ENCODE data around the gene DTX4. TPM values are rescaled to one million over a fixed set of nuclear protein-coding genes. Genes with fewer than 3 reads are reported as not detected.

The DTX4 gene
- total RNA-seq, 2 experiments from 2014 or later, result 0.12 to 0.28 TPM

DNA sequence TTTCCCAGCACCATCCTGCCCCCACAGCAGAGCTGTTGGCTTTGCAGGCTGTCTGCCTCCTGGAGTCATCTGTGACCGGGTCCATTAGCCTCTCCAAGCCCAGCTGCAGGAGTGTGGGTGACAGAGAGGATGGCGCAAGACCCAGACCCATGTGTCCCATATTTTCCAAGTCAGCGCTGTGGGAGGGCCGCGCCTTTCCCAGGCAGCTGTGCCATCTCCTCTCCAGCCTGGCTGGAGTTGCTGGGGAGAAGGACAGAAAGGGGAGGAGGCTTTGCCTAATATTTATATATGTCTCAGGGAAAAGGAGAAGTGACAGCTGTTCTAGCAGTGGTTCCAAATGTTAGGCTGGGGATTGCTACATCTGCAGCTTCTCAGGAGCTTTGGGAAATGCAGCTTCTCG is 15.7 kb downstream of the DTX4 start:
- ATAC-seq (no peak), DNase-seq (no peak)
- Mint-ChIP-seq H3K9me3 (ENCODE audit: low read depth) (no peaks in the 10 kb centered on the region), H3K4me3 (no peak overlapping the region), H3K4me1 (peaks cover 4% of the 10 kb centered on the region), H3K27ac (no peak overlapping the region), H3K27me3 (peaks cover 5% of the 10 kb centered on the region), H3K36me3 (no peaks in the 10 kb centered on the region)
- CTCF ChIA-PET, result interaction anchor here (1.0 to 4.5 kb wide), 7 partner anchors 9 to 106 kb away, joined by 3 to 57 read pairs (median 10); partner anchors contain the start of gene DTX4

DNA sequence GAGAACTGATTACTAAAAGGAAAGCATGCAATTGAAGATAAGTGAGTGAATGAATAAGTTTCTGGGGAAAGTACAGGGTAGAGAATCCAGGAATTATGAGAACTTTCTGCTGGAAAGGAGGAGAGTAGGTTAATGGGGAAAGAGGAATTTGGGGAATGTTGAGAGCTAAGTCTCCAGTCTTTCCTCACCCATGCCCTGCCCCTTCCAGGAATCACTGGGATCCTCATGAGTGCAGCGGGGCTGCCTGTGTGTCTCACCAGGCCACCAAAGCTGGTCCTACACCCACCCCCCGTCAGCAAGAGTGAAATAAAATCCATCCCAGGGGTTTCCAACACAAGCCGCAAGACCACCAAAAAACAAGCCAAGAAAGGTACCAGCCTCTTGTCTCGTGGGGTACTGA is 17.0 kb downstream of the DTX4 start:
- H3K36me3 Mint-ChIP-seq, result no peaks in the 10 kb centered on the region
- H3K27ac Mint-ChIP-seq, result no peak overlapping the region
- peaks cover 7% of the 10 kb centered on the region for H3K27me3 Mint-ChIP-seq
- DNase-seq (no peak), ATAC-seq (no peak)
- H3K4me3 Mint-ChIP-seq, result no peak overlapping the region
- H3K9me3 Mint-ChIP-seq (ENCODE audit: low read depth), result no peaks in the 10 kb centered on the region
- H3K4me1 Mint-ChIP-seq, result peaks cover 4% of the 10 kb centered on the region
- CTCF ChIA-PET, result interaction anchor here (2.3 to 4.5 kb wide), 2 partner anchors 17 to 31 kb away, joined by 7 to 57 read pairs; partner anchors contain the start of gene DTX4

DNA sequence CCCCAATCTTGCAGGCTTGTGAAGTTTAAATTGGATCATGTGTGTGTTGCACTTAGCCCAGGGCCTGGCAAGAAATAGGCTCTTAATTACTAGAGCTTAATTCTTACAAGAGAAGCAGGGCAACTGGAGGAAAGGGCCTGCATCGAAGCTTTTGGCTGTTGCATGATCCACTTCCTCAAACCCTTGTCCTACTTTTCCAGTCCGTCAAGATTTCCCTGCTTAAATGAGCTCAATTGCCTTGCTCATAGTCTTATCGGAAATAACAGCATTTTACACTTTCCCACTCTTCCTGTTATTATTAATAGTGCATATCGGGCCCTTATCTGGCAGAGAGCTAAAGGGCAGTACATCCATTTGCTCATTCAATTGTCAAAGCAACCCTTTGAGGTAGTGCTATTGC is 18.1 kb downstream of the DTX4 start:
- ATAC-seq (no peak), DNase-seq (no peak)
- H3K4me3 Mint-ChIP-seq, result no peak overlapping the region
- H3K27ac Mint-ChIP-seq, result no peak overlapping the region
- no peaks in the 10 kb centered on the region for H3K9me3 Mint-ChIP-seq (ENCODE audit: low read depth)
- peaks cover 4% of the 10 kb centered on the region for H3K4me1 Mint-ChIP-seq
- CTCF ChIA-PET, result interaction anchor here (1.1 to 2.3 kb wide), 4 partner anchors 11 to 32 kb away, joined by 3 to 10 read pairs (median 6); partner anchors contain the start of gene DTX4
- no peaks in the 10 kb centered on the region for H3K36me3 Mint-ChIP-seq
- peaks cover 7% of the 10 kb centered on the region for H3K27me3 Mint-ChIP-seq

DNA sequence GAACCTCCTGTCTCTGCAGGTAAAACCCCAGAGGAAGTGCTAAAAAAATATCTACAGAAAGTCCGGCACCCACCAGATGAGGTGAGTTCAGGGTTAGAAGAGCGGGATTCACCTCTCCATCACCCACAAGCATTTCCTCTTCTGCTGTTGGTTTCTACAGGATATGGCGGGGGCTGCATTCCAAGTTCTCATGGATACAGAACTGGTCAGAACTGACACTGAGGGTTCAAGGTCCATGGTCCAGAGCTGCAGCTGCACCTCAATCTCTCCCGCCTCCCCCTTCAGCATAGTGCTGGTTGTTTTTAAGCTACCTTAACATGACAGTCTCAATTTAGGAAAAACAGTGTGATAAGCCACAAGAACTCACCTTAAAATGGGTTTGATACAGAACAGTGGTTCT is 19.2 kb downstream of the DTX4 start:
- Mint-ChIP-seq H3K4me3 (no peak overlapping the region), H3K27me3 (peaks cover 7% of the 10 kb centered on the region), H3K27ac (no peak overlapping the region), H3K9me3 (ENCODE audit: low read depth) (no peaks in the 10 kb centered on the region), H3K4me1 (peaks cover 4% of the 10 kb centered on the region), H3K36me3 (no peaks in the 10 kb centered on the region)
- ATAC-seq (no peak), DNase-seq (no peak)
- CTCF ChIA-PET, result no interaction called here

DNA sequence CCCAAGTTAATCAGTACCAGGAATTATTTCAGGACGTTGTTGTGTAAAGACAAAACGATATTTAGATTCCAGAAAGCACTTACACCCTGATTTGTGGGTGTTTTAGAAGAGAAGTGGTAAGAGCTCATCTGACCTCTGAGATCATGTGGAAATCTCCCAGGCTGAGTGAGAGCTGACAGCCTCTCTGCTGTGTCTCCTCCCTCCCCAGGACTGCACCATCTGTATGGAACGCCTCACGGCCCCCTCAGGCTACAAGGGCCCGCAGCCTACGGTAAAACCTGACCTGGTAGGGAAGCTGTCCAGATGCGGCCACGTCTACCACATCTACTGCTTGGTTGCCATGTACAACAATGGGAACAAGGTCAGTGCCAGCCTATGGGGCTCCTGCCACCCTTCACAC is 20.0 kb downstream of the DTX4 start:
- H3K4me3 Mint-ChIP-seq, result no peak overlapping the region
- no peak overlapping the region for H3K27ac Mint-ChIP-seq
- H3K27me3 Mint-ChIP-seq, result peaks cover 7% of the 10 kb centered on the region
- H3K9me3 Mint-ChIP-seq (ENCODE audit: low read depth), result no peaks in the 10 kb centered on the region
- H3K36me3 Mint-ChIP-seq, result no peaks in the 10 kb centered on the region
- CTCF ChIA-PET, result interaction anchor here (1.1 to 2.0 kb wide), 2 partner anchors 14 to 20 kb away, joined by 3 to 5 read pairs; partner anchors contain the start of gene DTX4
- DNase-seq, result no peak
- peaks cover 4% of the 10 kb centered on the region for H3K4me1 Mint-ChIP-seq
- no peak for ATAC-seq

DNA sequence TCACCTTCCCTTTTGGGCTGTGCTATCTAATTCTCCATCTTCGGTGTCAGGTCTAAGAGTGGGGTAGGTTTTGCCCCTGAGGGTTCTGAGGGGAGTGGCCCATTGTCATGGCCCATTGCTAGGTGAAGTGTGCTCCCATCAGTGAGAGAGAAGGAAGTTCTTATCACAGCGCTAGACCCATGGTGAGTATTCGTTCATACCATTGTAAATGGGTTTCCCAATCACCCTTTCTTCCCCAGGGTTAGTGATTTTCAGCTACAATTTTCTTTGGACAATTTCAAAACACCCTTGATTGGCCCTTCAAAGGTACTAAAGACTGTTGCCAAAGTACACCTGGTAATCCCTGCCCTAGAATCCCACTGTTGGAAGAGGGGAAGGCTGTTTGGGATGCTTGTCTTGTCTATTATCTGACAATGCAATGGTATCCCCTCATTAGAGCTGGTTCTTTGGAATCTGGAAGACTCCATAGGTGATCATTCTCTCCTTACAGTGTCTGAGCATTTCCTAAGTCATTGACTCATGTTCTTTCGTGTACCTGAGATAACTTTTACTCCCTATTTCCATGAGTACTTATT is 20.6 kb downstream of the DTX4 start:
- H3K4me1 Mint-ChIP-seq, result peaks cover 4% of the 10 kb centered on the region
- no peaks in the 10 kb centered on the region for H3K9me3 Mint-ChIP-seq (ENCODE audit: low read depth)
- no peak overlapping the region for H3K4me3 Mint-ChIP-seq
- no peak for DNase-seq
- CTCF ChIA-PET, result interaction anchor here (1.1 to 2.0 kb wide), 2 partner anchors 14 to 21 kb away, joined by 3 to 5 read pairs; partner anchors contain the start of gene DTX4
- no peak overlapping the region for H3K27ac Mint-ChIP-seq
- no peaks in the 10 kb centered on the region for H3K36me3 Mint-ChIP-seq
- no peak for ATAC-seq
- peaks cover 7% of the 10 kb centered on the region for H3K27me3 Mint-ChIP-seq

DNA sequence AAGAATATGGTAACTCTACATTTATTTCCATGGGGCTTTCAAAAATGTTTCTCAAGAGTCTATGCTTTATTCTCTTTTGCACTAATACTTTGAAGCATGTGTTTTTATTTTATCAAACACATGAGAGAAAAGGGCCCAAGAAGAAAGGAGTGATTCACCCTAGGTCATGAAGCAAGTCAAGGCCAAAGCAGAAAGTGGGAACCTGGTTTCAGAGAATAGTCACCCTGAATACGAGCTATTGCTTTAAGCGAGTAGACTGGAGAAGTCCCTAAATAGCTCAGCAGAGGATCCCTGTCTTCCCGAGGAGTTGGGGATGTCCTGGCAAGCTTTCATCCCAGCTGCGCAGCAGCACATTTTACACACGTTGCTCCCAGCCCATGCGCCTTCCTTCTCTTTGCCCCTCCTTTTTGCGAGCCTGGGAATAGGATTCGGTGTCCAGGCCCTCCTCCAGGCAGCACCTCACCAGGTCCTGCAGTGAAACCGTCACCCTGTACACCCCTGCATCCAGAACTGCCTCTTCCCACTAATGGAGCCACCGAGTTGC is 21.7 kb downstream of the DTX4 start:
- H3K27ac Mint-ChIP-seq, result no peak overlapping the region
- no peak for DNase-seq
- H3K4me1 Mint-ChIP-seq, result peaks cover 4% of the 10 kb centered on the region
- no peak overlapping the region for H3K4me3 Mint-ChIP-seq
- no peaks in the 10 kb centered on the region for H3K9me3 Mint-ChIP-seq (ENCODE audit: low read depth)
- no peaks in the 10 kb centered on the region for H3K36me3 Mint-ChIP-seq
- ATAC-seq, result no peak
- CTCF ChIA-PET, result interaction anchor here (2.0 kb wide), 1 partner anchor 22 kb away, joined by 5 read pairs; the partner anchor contains the start of gene DTX4
- H3K27me3 Mint-ChIP-seq, result peaks cover 6% of the 10 kb centered on the region

DNA sequence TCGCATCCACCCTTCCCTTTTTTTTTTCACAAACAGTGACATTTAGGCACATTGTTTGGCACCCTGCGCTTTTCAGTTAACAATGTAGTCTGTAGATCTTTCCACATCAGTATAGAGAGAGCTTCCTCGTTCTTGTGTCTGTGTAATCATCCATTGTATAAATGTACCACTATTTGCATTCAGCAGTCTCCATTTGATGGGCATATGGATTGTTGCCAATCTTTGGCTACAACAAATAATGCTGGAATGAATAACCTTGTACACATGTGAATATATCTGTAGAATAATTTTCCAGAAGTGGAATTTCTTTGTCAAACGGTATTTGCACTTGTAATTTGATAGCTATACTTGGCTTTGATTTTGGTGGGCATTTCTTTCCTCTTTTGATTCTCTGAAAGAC is 23.7 kb downstream of the DTX4 start:
- Mint-ChIP-seq H3K36me3 (no peaks in the 10 kb centered on the region), H3K27me3 (peaks cover 5% of the 10 kb centered on the region), H3K4me3 (no peak overlapping the region), H3K27ac (no peak overlapping the region), H3K4me1 (peaks cover 9% of the 10 kb centered on the region), H3K9me3 (ENCODE audit: low read depth) (no peaks in the 10 kb centered on the region)
- no peak for DNase-seq
- CTCF ChIA-PET, result interaction anchor here (0.8 to 1.8 kb wide), 3 partner anchors 10 to 24 kb away, joined by 3 to 6 read pairs (median 3); partner anchors contain the start of gene DTX4
- ATAC-seq, result no peak

DNA sequence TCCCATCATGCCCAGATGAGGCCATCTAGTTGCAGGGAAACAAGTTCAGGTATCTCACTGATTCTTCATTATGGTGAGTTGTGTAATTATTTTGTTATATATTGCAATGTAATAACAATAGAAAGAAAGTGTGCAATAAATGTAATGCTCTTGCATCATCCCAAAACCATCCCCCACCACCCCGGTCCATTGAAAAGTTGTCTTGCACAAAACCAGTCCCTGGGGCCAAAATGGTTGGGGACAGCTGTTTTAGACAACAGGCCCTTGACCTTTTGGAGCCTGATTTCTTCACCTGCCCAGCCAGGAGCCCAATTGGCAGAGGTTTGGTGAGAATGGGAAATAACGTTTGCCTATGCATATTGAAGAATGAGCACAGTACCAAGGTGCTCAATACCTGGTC is 24.8 kb downstream of the DTX4 start:
- CTCF ChIA-PET, result interaction anchor here (1.8 kb wide), 1 partner anchor 11 kb away, joined by 6 read pairs; no protein-coding TSS in a partner anchor

DNA sequence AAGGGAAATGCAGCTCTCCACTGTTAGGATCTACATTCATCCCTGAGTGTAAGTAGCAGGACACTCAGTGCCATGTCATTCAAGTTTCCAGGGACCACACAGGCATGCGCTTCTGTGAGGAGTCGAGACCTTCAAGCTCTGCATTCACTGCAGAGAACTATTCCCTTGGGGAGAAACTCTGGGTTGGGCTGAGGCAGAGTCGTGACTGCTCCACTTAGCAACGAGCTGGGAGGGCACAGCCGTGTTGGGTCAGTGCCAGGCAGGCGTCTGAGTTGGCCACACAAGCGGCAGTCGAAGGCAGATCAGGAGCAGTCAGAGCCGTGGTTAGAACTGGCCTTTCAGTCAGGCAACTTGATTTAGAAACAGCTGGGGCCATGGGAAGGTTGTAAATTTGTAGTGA is 26.1 kb downstream of the DTX4 start:
- DNase-seq (no peak), ATAC-seq (no peak)
- H3K36me3 Mint-ChIP-seq, result no peaks in the 10 kb centered on the region
- H3K4me3 Mint-ChIP-seq, result no peak overlapping the region
- no peak overlapping the region for H3K27ac Mint-ChIP-seq
- H3K27me3 Mint-ChIP-seq, result peaks cover under 1% of the 10 kb centered on the region
- CTCF ChIA-PET, result interaction anchor here (2.1 kb wide), 1 partner anchor 11 kb away, joined by 10 read pairs; no protein-coding TSS in a partner anchor
- no peaks in the 10 kb centered on the region for H3K9me3 Mint-ChIP-seq (ENCODE audit: low read depth)
- peaks cover 5% of the 10 kb centered on the region for H3K4me1 Mint-ChIP-seq

More for the DNA sequence above, 24.8 kb downstream of the DTX4 start:
- H3K27ac Mint-ChIP-seq, result no peak overlapping the region
- no peak overlapping the region for H3K4me3 Mint-ChIP-seq
- H3K9me3 Mint-ChIP-seq (ENCODE audit: low read depth), result no peaks in the 10 kb centered on the region
- peaks cover 3% of the 10 kb centered on the region for H3K27me3 Mint-ChIP-seq
- H3K36me3 Mint-ChIP-seq, result no peaks in the 10 kb centered on the region
- DNase-seq (no peak), ATAC-seq (no peak)
- peaks cover 5% of the 10 kb centered on the region for H3K4me1 Mint-ChIP-seq

DNA sequence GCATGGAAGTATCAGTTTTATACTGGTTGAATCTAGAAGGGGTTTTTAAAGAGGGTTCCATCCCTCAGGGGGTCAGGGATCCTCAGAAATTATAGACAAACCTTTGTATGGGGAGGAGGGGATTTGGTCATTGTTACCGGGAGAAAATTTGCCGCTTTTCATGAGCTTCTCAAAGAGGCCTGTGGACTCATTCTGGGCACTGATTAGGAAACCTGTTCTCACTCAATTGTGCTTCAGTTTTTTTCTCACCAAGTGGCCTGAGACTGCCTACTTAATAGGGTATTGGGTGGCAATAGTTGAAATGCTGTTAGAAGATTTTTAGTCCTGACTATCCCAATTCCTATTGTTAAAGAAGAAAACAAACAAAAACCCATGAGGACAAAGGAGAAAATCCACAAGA is 26.8 kb downstream of the DTX4 start:
- H3K27me3 Mint-ChIP-seq, result no peaks in the 10 kb centered on the region

DNA sequence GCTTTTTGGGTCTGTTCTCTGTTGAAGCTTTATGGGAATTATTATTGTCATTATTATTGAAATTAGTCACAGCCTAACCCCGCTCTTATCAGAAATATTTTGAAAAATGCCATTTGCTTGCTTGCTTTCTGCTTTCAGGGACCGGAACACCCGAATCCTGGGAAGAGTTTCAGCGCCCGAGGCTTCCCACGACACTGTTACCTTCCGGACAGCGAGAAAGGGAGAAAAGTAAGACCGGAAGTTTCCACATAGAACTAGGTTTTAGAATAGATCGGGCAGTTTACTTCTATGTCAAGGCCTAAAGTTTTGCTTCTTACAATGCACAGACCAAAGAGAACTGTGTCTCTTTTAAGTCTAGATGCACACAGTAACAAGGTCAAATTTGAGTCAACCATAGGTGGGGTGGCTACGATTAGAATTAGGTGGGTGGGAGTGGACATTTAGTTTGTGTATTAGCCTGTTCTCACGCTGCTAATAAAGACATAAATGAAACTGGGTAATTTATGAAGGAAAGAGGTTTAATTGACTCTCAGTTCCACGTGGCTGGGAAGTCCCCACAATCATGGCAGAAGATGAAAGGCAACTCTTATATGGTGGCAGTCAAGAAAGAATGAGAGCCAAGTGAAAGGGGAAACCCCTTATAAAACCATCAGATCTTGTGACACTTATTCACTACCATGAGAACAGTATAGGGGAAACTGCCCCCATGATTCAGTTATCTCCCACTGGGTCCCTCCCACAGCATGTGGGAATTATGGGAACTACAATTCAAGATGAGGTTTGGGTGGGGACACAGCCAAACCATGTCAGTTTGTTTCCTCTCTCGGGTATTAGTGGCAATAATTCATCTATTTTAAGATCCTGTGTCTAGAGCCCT is 27.9 kb downstream of the DTX4 start:
- DNase-seq (no peak), ATAC-seq (no peak)
- no peaks in the 10 kb centered on the region for H3K9me3 Mint-ChIP-seq (ENCODE audit: low read depth)
- no peaks in the 10 kb centered on the region for H3K27me3 Mint-ChIP-seq
- peaks cover 5% of the 10 kb centered on the region for H3K4me1 Mint-ChIP-seq
- H3K36me3 Mint-ChIP-seq, result no peaks in the 10 kb centered on the region
- H3K4me3 Mint-ChIP-seq, result no peak overlapping the region
- no peak overlapping the region for H3K27ac Mint-ChIP-seq
- CTCF ChIA-PET, result interaction anchor here (1.3 to 5.6 kb wide), 5 partner anchors 13 to 29 kb away, joined by 3 to 35 read pairs (median 10); partner anchors contain the start of gene DTX4

More for the DNA sequence above, 26.8 kb downstream of the DTX4 start:
- no peak for ATAC-seq
- CTCF ChIA-PET, result interaction anchor here (1.3 to 2.1 kb wide), 3 partner anchors 12 to 27 kb away, joined by 3 to 10 read pairs (median 5); partner anchors contain the start of gene DTX4
- no peaks in the 10 kb centered on the region for H3K36me3 Mint-ChIP-seq
- H3K4me3 Mint-ChIP-seq, result no peak overlapping the region
- DNase-seq, result no peak
- H3K27ac Mint-ChIP-seq, result no peak overlapping the region
- H3K9me3 Mint-ChIP-seq (ENCODE audit: low read depth), result no peaks in the 10 kb centered on the region
- peaks cover 5% of the 10 kb centered on the region for H3K4me1 Mint-ChIP-seq

DNA sequence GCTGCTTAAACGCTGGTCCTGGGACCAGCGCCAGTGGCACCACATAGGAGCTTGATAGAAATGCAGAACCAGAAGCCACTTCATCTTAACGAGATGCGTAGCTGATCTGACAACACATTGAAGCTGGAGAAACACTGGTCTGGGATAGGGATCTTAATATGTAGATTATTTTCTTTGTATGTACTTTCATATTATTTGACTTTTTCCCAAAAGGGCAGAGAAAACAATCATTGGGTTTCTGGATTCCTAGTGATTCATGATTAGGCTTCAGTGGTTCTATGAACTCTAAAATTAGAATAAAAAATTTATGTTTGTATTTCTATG is 28.5 kb downstream of the DTX4 start:
- no peak overlapping the region for H3K27ac Mint-ChIP-seq
- no peak overlapping the region for H3K4me3 Mint-ChIP-seq
- CTCF ChIA-PET, result interaction anchor here (1.9 to 5.6 kb wide), 3 partner anchors 11 to 29 kb away, joined by 6 to 35 read pairs (median 28); partner anchors contain the start of gene DTX4
- no peak for DNase-seq
- peaks cover 5% of the 10 kb centered on the region for H3K4me1 Mint-ChIP-seq
- H3K27me3 Mint-ChIP-seq, result no peaks in the 10 kb centered on the region
- no peak for ATAC-seq
- H3K9me3 Mint-ChIP-seq (ENCODE audit: low read depth), result no peaks in the 10 kb centered on the region
- no peaks in the 10 kb centered on the region for H3K36me3 Mint-ChIP-seq

All from activated CD8-positive, alpha-beta memory T cell treated with anti-CD3 and anti-CD28 coated beads, Interleukin-2, amount 10 ng/mL, durations not matched to agents 7 days and 5 days (primary cell).